Measurements from ENCODE around the gene AMZ1. TPM values are rescaled to one million over a fixed set of nuclear protein-coding genes. Genes with fewer than 3 reads are reported as not detected.
A peak's percentile ranks its signal among the peaks of the same experiment; 100 is the strongest.

The AMZ1 gene, protein sequence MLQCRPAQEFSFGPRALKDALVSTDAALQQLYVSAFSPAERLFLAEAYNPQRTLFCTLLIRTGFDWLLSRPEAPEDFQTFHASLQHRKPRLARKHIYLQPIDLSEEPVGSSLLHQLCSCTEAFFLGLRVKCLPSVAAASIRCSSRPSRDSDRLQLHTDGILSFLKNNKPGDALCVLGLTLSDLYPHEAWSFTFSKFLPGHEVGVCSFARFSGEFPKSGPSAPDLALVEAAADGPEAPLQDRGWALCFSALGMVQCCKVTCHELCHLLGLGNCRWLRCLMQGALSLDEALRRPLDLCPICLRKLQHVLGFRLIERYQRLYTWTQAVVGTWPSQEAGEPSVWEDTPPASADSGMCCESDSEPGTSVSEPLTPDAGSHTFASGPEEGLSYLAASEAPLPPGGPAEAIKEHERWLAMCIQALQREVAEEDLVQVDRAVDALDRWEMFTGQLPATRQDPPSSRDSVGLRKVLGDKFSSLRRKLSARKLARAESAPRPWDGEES
- total RNA-seq = 0.11 TPM in 1 of 2 replicates, not detected in the other
- polyA plus RNA-seq (2012) = 2.3 TPM

DNA sequence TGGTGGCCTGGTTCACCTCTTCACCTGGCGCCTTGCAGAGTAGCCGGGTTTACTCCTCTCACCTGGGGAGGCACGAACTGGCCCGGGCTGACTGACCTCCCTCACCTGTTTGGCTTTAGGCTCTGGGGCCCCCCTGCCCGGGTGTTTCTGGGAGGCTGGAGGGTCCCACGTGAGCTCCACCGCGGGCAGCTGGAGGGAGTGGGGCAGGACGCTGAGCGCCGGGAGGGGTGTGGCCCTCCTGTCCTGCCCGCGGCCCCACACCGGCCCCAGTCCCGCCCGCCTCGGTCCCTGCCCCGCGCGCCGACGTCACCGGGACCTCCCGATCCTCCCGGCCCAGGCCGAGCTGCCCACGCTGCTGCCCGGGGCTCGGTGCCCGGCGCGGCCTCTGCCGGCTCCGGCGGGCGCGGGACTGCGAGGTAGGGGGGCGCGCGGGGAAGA lies at the start of gene AMZ1:
TSS of gene AMZ1 (plus strand) at position 322 of the 438 bp plus-strand sequence. CDS start 12,250 bp downstream, outside the sequence.
- DNase-seq (ENCODE audit: low read depth) = no peak

DNA sequence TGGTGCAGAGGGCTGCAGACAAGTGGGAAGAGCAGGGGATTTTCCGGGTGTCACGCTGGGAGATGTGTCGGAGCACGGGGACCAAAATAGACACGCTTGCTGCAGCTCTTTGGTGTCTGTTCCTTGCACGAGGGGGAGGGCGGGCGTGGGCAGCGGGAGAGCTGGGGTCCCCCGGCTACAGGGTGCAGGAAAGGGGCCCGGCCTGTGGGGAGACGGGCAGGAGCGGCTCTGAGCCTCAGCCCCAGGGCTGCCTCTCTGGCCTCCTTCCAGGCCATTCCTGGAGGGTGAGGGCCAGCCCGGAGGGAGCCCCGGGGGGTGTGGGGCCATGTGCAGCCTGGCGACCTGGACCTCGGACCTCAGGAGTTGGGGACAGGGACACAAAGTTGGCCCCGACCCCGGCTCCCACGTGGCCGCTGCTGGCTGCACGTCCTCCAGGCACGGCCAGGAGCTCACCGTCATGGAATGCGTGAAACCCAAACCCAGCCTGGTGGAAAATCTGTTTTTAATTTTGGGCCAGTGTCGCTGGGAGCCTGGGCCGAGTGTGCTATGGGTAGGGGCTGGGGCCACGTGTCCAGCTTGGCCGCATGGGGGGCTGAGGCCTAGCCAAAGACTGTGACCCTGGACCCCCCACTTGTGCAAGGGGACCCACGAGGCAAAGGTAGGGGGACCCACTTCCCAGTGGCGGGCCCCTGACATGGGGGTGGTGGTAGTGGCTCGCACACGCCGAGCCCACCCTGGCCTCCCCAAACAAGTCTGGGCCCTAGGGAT lies 49.6 kb upstream of the AMZ1 start:
- no peak for DNase-seq (ENCODE audit: low read depth)

DNA sequence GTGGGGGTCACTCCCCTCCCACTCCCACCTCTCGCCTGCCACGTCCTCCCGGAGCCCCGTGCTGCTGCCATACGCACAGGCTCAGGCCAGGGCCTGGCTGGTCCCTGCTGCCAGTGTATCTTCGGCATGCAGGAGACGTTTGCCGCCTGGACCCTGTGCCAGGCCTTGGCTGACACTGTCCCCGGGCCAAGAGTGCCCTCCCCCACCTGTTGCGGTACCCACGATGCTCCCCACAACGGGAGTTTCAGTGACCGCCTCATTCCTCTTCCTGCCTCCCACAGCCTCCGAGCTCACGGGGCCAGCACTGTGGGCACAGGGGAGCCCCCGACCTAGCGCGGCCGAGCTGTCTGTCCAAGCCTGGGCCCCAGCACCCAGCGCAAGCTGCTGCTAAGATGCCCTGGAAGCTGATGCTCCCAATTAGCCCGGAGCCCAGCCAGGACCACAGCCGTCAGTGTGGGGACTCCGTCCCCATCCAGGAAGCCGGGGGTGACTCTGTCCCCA lies 48.8 kb upstream of the AMZ1 start:
- peak; percentile 43 for DNase-seq (ENCODE audit: low read depth)

DNA sequence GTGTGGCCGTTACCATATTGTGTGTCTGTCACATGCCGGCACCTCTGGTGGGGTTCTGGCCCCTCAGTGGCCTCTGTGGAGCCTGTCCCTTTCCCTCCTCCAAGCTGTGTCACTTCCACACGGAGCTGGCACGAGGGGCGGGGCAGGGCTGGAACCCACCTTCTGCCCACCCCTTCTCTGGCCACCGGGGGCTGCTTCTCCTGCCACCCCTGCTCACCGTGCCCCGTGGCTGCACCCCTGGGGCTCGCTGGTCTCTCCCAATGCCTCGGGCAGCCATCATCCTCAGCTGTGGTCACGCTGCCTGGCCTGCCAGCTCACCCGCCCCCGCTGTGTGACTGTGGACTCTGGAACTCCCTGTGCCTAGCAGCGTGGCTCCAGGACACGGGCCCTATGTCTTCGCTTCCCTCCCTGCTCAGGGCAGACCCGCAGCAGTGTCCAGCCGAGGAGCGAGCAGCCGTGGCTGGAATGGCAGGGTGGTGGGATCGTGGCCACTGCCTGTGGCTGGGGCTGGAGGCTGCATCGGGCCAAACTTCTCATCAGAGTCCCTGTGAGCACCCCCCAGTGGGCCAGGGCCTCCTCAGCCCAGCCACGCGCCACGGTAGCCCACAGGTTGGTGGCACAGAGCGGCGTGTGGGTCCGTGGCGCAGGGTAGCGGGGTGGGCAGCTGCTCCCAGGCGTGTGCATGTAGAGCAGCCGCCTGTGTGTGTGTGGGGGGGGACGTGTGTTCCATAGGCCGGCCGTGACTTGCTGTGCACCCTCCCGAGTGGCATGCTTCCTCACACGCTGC lies 48.1 kb upstream of the AMZ1 start:
- DNase-seq (ENCODE audit: low read depth) = no peak

DNA sequence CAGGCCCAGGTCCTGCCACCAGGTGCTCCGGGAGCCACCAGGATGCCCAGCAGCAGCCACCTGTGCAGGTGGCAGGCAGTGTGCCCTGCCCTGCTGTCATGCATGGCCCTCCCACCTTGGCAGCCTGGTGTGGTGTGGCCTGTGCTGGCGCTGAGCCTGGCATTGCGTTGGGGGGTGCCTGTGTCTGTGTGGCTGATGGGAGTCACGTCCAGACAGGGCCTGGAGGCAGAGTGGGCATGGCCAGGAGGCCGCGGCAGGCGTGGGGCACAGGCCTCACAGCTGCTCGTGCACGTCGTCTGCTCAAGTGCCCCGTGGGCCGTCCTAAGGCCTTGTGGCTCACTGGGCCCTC lies 47.5 kb upstream of the AMZ1 start:
- DNase-seq (ENCODE audit: low read depth) = peak; percentile 84

DNA sequence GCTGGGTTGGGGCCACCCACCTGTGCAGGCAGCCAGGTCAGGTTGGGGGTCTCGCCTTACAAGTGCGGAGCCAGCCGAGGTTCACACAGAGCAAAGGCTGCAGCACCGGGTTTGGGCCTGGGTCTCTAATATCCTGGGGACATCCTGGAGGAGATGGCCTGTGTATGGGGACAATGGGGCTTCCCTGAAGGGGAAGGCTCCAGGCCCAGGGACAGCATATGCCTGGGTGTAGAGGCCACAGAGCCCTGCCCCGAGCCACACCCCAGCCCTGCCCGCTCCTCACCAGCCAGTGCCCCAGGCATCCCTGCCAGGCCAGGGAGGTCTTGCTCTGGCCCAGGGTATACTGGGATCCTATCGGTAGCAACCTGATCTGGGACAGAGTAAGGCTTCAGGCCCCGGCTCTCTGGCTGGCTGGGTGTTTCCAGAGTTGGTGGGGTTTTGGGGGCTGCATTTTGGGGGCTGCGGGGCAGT lies 47.1 kb upstream of the AMZ1 start:
- peak; percentile 82 for DNase-seq (ENCODE audit: low read depth)

DNA sequence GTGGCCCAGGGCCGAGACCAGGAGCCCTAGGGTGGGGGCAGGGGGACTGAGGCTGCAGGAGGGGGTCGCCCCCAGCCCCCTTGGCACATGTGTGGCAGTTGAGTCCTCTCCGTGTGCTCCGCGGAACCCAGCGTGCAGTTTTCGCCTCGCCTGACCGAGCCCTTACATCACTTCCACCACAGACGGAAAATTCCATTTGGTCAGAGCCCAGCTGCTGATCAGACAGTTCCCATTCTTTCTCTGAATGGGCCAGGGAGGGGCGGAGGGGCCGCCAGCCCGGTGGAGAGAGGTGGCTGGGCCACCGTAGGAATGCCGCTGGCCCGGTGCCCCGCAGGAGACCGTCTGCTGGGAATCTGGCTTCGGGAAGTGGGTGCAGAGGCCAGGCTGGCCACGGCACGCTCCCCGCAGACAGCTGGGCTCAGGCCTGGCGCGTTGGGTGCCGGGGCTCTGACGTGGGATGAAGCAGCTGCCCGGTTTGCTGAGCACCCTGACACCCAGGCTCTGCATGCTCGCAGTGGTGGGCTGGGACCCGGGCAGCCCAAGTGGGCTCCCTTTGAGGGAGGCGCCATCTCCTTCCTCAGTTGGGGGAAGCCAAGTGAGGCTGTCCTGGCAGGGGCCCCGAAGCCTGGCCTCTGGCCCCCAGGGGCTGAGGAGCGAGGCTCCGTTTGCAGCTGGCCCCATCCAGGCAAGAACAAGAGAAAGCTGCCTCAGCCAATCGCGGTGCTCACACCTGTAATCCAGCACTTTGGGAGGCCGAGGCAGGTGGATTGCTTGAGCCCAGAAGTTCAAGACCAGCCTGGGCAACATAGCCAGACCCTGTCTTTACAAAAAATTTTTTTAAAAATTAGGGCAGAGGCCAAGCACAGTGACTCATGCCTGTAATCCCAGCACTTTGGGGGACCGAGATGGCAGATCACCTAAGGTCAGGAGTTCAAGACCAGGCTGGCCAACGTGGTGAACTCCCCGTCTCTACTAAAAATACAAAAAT lies 46.3 kb upstream of the AMZ1 start:
- DNase-seq (ENCODE audit: low read depth) = peak; percentile 100

DNA sequence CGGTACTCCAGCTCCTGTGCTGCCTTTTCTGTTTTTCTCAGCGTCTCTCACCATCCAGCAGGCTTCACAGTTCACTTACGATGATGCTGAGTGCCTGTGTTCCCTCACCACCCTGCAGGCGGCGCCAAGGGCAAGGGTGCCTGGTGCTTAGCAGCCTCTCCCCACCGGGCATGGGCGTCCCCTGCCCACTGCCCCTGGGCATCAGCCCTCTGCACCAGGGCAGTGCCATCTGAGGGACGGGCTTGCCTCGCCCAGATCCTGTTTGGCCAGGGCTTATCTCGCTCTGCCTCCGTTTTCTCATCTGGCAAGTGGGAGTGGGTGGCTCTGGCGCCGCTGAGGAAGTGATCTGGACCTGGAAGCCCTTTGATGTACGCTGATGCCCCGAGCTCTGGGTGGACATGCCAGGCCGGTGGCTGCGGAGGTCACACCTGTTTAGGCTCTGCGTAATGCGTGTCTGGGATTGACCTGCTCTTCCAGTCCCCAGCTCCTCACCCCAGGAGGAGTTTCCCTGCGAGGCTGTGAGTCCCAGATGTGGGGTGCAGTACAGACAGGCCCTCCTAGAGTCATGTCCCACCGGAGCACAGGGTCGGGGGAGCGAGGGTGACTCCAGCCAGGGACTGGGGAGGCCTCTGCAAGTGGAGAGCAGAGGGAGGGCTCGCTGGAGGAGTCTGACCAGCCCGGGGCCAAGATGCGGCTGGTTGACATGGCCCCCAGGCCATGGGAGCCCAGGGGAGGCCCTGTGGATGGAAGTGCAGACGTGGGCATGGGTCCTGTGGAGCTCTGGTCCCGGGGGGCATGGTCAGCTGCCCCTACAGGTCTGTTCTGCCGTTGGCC lies 44.4 kb upstream of the AMZ1 start:
- DNase-seq (ENCODE audit: low read depth) = no peak

DNA sequence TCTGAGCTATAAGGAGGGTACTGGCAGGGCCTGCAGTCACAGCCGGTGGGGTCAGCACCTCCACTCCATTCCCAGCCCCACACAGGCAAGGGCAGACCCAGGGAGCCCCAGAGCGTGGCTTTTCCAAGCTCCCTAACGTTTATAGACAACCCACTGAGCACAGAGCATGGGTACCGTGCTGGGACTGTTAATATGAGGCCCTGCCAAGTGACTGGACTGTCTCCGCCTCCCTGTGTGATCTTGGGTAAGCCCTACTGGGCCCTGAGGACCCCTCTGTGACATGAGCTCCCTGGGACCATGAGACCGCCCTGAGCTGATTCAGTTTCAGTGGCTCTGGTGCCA lies 43.8 kb upstream of the AMZ1 start:
- DNase-seq (ENCODE audit: low read depth) = no peak

DNA sequence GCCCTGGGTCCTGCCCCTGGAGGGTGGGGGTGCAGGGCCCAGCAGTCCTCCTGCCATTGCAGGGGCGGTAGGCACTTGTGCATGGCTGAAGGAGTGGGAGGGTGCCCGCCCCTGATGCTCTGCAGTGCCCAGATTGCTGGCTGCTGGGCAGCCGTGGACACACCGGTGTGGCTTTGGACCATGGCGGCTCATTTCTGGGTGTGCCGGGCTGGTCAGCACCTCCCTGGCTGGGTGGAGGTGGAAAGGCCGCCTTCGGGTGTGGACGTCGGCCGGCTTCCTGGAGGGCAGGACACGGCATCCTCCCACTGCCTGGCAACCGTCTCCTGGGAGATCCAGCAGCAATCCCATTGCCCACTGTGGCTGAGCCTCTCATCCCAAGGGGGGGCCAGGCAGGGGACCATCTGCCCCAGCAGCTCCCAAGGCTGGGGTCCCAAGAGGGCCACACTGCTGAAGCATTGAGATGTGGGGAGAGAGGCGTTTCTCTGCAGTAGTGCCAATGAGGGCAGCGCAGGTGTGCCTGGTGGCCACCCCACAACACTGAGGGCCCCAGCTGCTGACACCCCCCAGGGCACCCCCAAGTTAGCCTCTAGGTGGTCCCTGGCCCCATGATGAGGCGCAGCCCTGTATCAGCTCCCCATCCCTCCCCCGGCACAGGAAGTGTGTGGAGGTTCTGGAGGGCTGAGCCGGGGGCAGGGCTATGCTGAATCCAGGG lies 43.3 kb upstream of the AMZ1 start:
- DNase-seq (ENCODE audit: low read depth) = no peak

DNA sequence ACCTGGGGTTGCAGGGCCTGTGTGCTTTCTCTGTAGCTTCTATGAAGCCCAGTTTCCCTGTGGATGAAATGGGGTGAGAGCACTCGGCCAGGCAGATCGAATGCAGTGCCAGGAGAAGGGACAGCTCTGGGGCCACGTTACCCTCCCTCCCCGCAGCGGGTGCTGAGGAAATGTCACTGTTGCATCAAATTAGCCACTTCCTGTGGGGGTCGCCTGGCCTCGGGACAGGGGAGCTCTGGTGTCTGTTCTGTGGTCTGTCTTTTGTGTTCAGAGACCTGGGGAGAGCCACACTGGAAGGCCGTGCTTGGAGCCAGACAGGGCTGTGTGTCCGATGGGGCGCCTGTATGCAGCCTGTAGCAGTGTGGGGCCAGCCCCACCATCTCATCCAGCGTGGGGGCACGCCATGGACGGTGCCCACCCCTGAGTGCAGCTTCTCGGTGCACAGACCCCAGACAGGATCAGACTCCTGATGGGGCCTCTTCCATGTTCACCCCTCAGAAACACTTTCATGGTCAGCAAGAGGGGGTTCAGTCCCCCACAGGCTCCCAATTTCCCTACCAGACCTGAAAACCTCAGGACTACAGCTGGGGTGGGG lies 42.6 kb upstream of the AMZ1 start:
- no peak for DNase-seq (ENCODE audit: low read depth)

DNA sequence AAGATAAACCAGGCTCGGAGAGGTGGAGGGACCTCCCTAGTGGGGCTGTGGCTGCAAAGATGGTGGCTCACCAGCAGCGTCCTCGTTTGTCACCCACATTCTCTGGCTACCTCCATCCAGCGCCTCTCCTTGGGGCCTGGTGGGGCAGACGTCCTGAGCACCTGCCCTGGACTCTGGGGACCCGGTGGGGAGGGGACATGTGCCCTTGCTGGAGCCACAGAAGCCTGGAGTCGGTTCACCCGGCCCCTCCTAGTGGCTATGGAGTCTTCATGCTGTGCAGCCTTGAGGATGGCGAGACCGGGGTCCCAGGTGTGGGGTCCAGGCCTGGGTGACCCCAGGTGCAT lies 41.7 kb upstream of the AMZ1 start:
- DNase-seq (ENCODE audit: low read depth) = no peak

DNA sequence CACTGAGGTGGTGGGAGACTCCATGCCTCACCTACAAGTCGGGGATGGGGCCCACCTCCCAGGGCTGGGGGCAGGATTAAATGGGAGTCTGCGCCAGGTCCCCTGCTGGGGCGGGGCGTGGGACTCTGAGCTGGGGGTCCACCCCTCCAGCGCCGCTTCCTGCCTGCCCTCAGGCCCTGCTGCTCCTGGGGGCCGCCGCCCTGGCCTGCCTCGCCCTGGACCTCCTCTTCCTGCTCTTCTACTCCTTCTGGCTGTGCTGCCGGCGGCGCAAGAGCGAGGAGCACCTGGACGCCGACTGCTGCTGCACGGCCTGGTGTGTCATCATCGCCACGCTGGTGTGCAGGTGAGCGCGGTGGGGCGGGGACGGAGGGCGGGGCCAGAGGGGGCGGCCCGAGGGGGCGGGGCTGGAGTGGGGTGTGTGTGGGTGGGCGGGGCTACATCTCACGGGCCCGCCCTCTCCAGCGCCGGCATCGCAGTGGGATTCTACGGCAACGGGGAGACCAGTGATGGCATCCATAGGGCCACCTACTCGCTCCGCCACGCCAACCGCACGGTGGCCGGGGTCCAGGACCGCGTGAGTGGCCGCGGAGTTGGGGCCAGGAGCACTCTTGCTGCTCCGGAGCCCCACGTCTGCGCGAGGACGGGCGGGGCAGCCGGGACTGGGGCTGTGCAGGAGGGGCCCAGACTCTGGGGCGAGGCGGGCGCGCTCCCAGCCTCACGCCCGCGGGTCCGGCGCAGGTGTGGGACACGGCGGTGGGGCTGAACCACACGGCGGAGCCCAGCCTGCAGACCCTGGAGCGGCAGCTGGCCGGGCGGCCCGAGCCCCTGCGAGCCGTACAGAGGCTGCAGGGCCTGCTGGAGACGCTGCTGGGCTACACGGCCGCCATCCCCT lies 41.1 kb upstream of the AMZ1 start:
- no peak for DNase-seq (ENCODE audit: low read depth)

DNA sequence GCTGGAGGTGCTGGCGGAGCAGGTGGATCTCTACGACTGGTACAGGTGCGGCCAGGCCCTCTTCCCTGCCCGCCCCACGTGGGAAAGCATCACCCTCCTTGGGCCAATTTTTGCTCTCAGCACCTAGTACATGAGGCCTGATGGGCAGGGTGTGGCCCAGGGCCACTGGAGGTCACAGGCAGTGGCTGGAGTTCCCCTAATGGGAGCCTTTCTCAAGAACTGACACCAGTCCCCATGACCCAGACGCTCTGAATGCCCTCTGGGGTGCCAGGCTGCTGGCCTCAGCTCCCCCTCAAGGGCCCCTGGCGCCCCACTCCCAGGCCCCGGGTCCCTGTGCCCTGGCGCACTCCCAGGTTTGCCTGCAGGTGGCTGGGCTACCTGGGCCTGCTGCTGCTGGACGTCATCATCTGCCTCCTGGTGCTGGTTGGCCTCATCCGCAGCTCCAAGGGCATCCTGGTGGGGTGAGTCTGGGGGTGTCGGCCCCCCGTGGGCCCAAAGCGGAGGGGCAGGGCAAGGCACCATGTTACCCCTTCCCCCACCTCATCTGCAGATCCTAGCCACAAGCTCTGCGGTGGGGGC lies 40.3 kb upstream of the AMZ1 start:
- DNase-seq (ENCODE audit: low read depth) = no peak

DNA sequence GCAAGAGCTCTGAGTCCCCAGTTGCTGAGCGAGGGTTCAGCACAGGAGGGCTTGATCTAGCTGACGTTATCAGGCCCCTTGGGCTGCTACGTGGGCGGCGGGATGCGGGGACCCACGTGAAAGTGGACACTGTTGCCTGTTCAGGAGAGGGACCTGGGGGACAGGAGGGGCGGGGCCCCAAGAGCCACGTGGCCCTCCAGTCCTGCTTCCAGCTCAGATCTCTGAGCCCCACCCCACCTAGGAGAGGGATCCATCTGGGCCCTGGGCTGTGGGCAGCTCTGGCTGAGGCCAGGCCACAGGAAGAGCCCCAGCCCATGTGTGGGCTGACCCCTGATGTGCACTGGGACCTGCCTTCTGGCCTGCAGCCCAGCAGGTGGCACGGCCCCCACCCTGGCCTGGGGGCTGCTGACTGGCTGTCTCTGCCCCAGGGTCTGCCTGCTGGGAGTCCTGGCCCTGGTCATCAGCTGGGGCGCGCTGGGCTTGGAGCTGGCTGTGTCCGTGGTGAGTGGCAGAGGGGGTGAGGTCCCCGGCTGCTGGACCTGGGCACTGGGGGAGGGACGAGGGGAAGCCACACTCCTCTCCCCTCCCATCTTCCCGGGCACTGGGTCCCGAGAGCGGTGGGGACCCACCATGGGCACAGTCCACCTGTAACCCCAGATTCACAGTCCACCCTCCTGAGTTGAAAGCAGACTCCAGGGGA lies 38.7 kb upstream of the AMZ1 start:
- peak; percentile 31 for DNase-seq (ENCODE audit: low read depth)

DNA sequence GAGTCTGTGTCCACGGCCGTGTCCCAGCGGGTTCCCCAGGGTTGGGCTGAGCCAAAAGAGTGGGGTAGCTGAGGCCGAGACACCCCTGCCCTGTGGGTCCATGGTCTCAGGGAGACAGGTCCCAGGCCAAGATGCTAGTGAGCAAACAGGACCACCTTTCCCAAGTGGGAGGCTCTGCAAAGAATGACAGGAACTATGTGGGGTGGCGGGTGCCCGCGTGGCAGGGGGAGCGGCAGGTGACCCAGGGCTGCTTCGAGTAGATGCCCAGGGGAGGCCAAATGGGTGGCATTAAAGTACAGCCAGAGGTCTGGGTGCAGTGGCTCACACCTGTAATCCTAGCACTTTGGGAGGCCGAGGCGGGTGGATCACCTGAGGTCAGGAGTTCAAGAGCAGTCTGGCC lies 38.0 kb upstream of the AMZ1 start:
- no peak for DNase-seq (ENCODE audit: low read depth)
